ENCODE data around the gene APCDD1L.

DNA sequence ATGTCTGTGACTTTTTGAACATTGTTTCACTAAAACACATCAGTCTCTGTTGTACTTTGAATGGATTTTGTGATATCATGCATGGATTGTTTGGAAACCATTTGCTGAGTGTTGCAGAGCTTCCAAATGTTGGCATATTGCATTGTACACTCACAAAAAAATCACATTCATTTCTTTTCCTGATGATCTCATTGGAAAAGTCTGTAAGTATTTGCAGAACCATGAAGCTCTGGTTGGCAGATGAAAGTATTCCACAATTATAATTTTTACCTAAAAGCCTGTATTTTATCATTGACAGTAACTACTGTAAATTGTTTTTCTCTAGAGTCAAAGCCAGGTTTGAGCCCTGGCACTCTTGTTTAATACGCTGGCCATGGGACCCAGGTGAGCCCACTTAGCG, 84.1 kb downstream of the APCDD1L start:
- TF ChIP-seq SUZ12 (IDR thresholded peaks at IDR 0.05): no peak
- no peak for TF ChIP-seq FOXA1 (IDR thresholded peaks at IDR 0.05)
- TF ChIP-seq SP1 (IDR thresholded peaks at IDR 0.05): no peak
